CD4-positive, alpha-beta memory T cell (primary cell): ENCODE results near the gene FUOM. TPM values are rescaled to one million over a fixed set of nuclear protein-coding genes. Genes with fewer than 3 reads are reported as not detected.
"Not testable (repeated sequence)": the region's sequence is repeated elsewhere in the genome, so short reads cannot be mapped to it uniquely, and the experiment has no call there.

ENCODE experiments used
- CTCF ChIA-PET: fragments of 350-600 bp; sonication (Branson Sonifier 250); formaldehyde crosslinking; loops from one replicate; lab custom pipeline; 2021; ENCODE audit warnings: inconsistent platforms; ENCODE audit not compliant: partially characterized antibody; lab: Charles Lee
- POLR2A ChIA-PET: fragments of 350-600 bp; sonication (Branson Sonifier 250); formaldehyde crosslinking; loops from one replicate; lab custom pipeline; 2021; ENCODE audit not compliant: partially characterized antibody; lab: Charles Lee
- DNase-seq, 5 donors: peaks; one replicate each; pipeline versions ENCODE4 v3.0.0 to v3.0.0-alpha.2; 2020 to 2022; ENCODE audit warnings: mixed read lengths in 1 of 5
- H3K27ac ChIP-seq: one replicate; pipeline ENCODE4 v1.7.0; 2013; ENCODE audit warnings: low read depth, low read length
- H3K27me3 ChIP-seq: 2 replicates; pipeline ENCODE4 v1.7.0; 2013; ENCODE audit warnings: mild to moderate bottlenecking, low read length, moderate library complexity; ENCODE audit not compliant: insufficient read depth
- H3K36me3 ChIP-seq: 2 replicates; pipeline ENCODE4 v1.7.0; 2013; ENCODE audit warnings: mild to moderate bottlenecking, low read length, moderate library complexity; ENCODE audit not compliant: insufficient read depth
- H3K4me1 ChIP-seq: 2 replicates; pipeline ENCODE4 v1.7.0; 2013; ENCODE audit warnings: mild to moderate bottlenecking, low read length, moderate library complexity; ENCODE audit not compliant: insufficient read depth
- H3K4me3 ChIP-seq, 2 donors: one replicate each; pipeline ENCODE4 v1.7.0; 2013; ENCODE audit warnings: low read length in 2 of 2, mild to moderate bottlenecking in 1 of 2
- H3K9me3 ChIP-seq, 2 donors: one replicate each; pipeline ENCODE4 v1.7.0; 2013; ENCODE audit warnings: low read length in 2 of 2, control low read depth in 1 of 2; ENCODE audit not compliant: control insufficient read depth in 1 of 2
- H3K27ac Mint-ChIP-seq, 7 donors: one replicate each; pipeline ENCODE4 v1.8.0; 2020 to 2021; ENCODE audit warnings: mixed read lengths in 7 of 7, mild to moderate bottlenecking in 6 of 7, inconsistent platforms in 3 of 7, moderate library complexity in 3 of 7
- H3K27me3 Mint-ChIP-seq, 2 donors: one replicate each; pipeline ENCODE4 v1.8.0; 2020 to 2021; ENCODE audit warnings: mixed read lengths in 2 of 2
- H3K36me3 Mint-ChIP-seq, 2 donors: one replicate each; pipeline ENCODE4 v1.8.0; 2020 to 2021; ENCODE audit warnings: mixed read lengths in 2 of 2, inconsistent platforms in 1 of 2, mild to moderate bottlenecking in 1 of 2
- H3K4me1 Mint-ChIP-seq, 4 donors: one replicate each; pipeline ENCODE4 v1.8.0; 2020 to 2021; ENCODE audit warnings: mixed read lengths in 4 of 4, mild to moderate bottlenecking in 1 of 4
- H3K4me3 Mint-ChIP-seq, 8 donors: one replicate each; pipeline ENCODE4 v1.8.0; 2020 to 2021; ENCODE audit warnings: mixed read lengths in 8 of 8, mild to moderate bottlenecking in 7 of 8, moderate library complexity in 6 of 8, inconsistent platforms in 3 of 8
- H3K9me3 Mint-ChIP-seq, 8 donors: one replicate each; pipeline ENCODE4 v1.8.0; 2020 to 2021; ENCODE audit warnings: mixed read lengths in 8 of 8, mild to moderate bottlenecking in 5 of 8, inconsistent platforms in 3 of 8, moderate library complexity in 1 of 8
- intact Hi-C: fragments of 100-400 bp; cut with micrococcal nuclease; formaldehyde crosslinking; loops from one replicate; pipeline ENCODE4 v1.15.1; 2023
- polyA plus RNA-seq, 2 donors: library from polyadenylated mRNA; unstranded; fragments of 300-500 nt; fragmentation: Illumina TruSeq; gene quantifications; one replicate each; pipeline ENCODE4 v1.2.3, GENCODE V29; 2021
- total RNA-seq, 2 experiments: library from RNA; stranded (reverse); gene quantifications; one replicate each; pipeline ENCODE4 v1.2.3, GENCODE V29; 2021

The FUOM gene
- total and polyA plus RNA-seq, 4 experiments from 2014 or later, result 15.6 to 18.1 (median 16.7) TPM

DNA sequence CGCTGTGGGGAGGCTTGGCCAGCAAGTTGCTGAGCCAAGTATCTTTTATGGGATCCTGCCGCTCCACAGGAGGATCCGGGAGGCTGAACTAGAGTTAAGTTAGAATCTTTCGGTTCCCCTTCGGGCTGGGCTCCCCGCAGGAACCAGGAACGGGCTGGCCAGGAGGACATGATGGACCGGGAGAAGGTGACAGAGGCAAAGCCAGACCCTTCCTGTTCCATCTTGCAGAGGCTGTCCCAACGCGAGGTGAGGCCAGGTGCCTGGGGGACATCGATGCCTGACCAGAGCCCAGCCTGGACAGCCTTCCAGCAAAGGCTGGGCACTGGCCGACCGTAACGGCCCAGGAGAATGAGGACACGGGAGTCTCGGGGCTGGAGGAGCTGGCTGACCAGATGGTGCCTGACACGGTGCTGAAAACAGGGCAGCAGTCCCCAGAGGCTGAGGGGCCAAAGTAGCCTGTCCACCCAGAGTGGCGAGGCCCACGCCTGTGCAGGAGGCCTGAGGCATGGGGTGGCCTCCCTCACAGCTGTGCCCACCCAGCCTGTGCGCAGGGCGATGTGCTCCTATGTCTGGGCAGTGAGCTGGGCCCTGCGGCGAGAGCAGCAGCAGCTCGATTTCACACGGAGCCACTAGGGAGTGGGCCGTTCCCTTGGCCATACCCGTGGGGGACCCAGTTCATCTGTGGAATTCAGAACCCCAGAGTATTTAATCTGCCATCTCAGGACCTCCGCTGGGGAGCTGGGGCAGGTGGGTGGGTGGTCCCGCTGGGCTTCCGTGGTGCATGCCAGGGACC, 19.4 kb upstream of the FUOM start:
- H3K36me3 ChIP-seq, result no peaks in the 10 kb centered on the region
- no peaks in the 10 kb centered on the region for H3K36me3 Mint-ChIP-seq
- intact Hi-C loops, result no loop called here
- H3K27ac ChIP-seq, result no peak overlapping the region
- ChIA-PET CTCF (interaction anchor here (1.1 to 1.4 kb wide), 3 partner anchors 12 to 18 kb away, joined by 3 to 6 read pairs (median 3); no protein-coding TSS in a partner anchor), POLR2A (interaction anchor here (1.0 to 5.9 kb wide), 6 partner anchors 11 to 48 kb away, joined by 3 to 68 read pairs (median 4); partner anchors contain the start of gene FUOM)
- H3K27me3 Mint-ChIP-seq, result no peaks in the 10 kb centered on the region
- H3K4me3 Mint-ChIP-seq, result peak overlapping the region in 6 of 8 donors; percentile 38 to 86 (median 62)
- peaks cover 20% of the 10 kb centered on the region for H3K4me1 ChIP-seq
- no peaks in the 10 kb centered on the region for H3K9me3 Mint-ChIP-seq
- no peaks in the 10 kb centered on the region for H3K27me3 ChIP-seq
- H3K4me1 Mint-ChIP-seq, result peaks cover 4 to 20% (median 8%) of the 10 kb centered on the region in 4 donors
- DNase-seq, result no peak
- H3K27ac Mint-ChIP-seq, result peak overlapping the region in 3 of 7 donors; percentile 4 to 75 (median 37)
- H3K4me3 ChIP-seq, result peak overlapping the region in 1 of 2 donors; percentile 96
- H3K9me3 ChIP-seq, result no peaks in the 10 kb centered on the region

GRCh38 chr10:133376183-133376582, 18.4 kb upstream of the FUOM start:
- Mint-ChIP-seq H3K4me1 (peaks cover 2 to 24% (median 12%) of the 10 kb centered on the region in 4 donors), H3K27ac (peak overlapping the region in 1 of 7 donors; percentile 75), H3K4me3 (peak overlapping the region in 5 of 8 donors; percentile 29 to 75 (median 67))
- intact Hi-C loops, H3K27me3 Mint-ChIP-seq, H3K36me3 Mint-ChIP-seq, H3K27ac ChIP-seq, H3K9me3 ChIP-seq, H3K27me3 ChIP-seq, H3K36me3 ChIP-seq, H3K9me3 Mint-ChIP-seq, H3K4me3 ChIP-seq, DNase-seq: not testable (repeated sequence)
- ChIA-PET CTCF (interaction anchor here (1.4 kb wide), 1 partner anchor 14 kb away, joined by 6 read pairs; no protein-coding TSS in a partner anchor), POLR2A (interaction anchor here (1.6 to 5.9 kb wide), 2 partner anchors 10 to 14 kb away, joined by 4 to 68 read pairs; no protein-coding TSS in a partner anchor)
- peaks cover 24% of the 10 kb centered on the region for H3K4me1 ChIP-seq

DNA sequence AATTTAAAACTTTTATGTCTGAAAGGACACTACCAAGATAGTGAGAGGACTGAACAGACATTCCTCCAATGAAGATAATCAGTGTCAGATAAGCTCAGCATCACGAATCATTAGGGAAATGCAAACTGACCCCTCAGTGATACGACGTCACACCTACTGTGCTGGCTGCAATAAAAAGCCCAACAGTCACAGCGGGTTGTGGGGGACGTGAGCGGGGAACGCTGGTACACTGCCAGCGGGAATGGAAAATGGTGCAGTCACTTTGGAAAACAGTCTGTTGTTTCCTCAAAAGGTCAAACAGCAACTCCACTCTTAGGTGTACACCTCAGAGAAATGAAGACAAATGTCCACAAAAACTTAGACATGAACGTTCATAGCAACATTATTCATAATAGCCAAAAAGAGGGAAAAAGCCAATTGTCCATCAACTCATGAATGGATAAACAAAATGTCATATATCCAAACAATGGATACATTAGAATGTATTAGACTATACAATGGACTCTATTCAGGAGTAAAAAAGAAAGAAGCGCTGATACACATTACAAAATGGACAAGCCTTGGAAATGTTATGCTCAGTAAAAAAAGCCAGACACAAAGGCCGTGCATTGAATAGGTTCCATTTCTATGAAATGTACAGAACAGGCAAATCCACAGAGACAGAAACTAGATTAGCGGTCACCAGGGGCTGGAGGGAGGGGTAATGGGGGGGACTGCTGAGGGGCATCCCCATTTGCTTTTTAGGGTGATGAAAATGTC, 17.7 kb upstream of the FUOM start:
- no peak overlapping the region for H3K4me3 ChIP-seq
- no peaks in the 10 kb centered on the region for H3K9me3 ChIP-seq
- Mint-ChIP-seq H3K9me3 (no peaks in the 10 kb centered on the region), H3K4me1 (peaks cover 2 to 24% (median 12%) of the 10 kb centered on the region in 4 donors), H3K36me3 (peaks cover 0 to 4% of the 10 kb centered on the region in 2 donors), H3K4me3 (peak overlapping the region in 5 of 8 donors; percentile 28 to 78 (median 44)), H3K27ac (peak overlapping the region in 2 of 7 donors; percentile 41 to 75), H3K27me3 (no peaks in the 10 kb centered on the region)
- ChIA-PET POLR2A (interaction anchor here (1.6 to 5.9 kb wide), 2 partner anchors 9 to 15 kb away, joined by 4 to 68 read pairs; no protein-coding TSS in a partner anchor), CTCF (interaction anchor here (1.4 kb wide), 1 partner anchor 14 kb away, joined by 6 read pairs; no protein-coding TSS in a partner anchor)
- no peak for DNase-seq
- H3K36me3 ChIP-seq, result peaks cover 2% of the 10 kb centered on the region
- no peak overlapping the region for H3K27ac ChIP-seq
- no peaks in the 10 kb centered on the region for H3K27me3 ChIP-seq
- H3K4me1 ChIP-seq, result peaks cover 24% of the 10 kb centered on the region
- intact Hi-C loops, result no loop called here

DNA sequence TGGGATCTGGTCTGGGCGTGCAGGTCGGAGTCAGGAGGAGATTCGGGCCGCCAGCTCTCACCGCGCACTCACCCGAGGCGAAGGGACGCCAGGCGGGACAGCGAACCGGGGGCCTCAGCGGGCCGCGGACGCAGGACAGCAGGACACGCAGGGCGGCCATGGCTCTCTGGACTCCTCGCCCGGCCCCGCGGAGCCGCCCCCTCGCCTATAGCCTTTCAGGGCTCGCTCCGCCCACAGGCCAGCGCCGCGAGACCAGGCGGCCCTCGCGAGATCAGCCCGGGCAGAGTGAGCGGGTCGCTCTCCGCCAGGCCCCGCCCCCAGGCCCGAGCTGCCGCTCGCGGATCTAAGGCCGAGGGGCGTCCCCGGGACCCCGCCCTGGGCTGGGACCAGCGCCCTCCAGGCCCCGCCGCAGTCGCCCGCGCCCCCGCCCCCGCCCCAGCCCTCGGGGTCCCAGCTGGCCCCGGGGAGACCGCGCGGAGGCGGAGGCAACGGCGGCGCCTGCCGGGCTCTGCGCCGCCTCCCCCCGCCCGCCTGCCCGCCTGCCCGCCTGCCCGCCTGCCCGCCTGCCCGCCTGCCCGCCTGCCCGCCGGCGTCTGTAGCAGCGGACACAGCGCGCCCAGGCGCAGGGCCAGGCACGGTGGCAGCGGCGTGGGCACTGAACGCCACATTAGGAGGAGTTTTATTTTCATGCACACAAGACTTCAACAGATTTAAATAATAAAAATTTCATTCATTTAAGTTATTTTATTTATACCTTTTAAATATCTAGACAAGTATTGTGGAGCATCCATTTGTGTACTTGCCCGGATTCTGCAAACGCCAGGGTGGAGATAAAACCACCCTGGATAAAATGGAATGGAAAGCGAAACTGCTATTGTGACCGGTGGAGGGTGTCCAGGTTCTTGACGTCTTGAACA, 15.6 kb upstream of the FUOM start, which contains the start of gene ECHS1:
Gene ECHS1 (minus strand): TSS at position 181 of the 917 bp plus-strand sequence. CDS start 21 bp downstream, at position 160.
- peak; percentile 90 to 95 (median 91) for DNase-seq
- Mint-ChIP-seq H3K4me1 (peaks cover 2 to 24% (median 14%) of the 10 kb centered on the region in 4 donors), H3K36me3 (peaks cover 12 to 20% of the 10 kb centered on the region in 2 donors), H3K9me3 (no peaks in the 10 kb centered on the region), H3K27ac (peak within 1 kb of the TSS in 6 of 7 donors; percentile 13 to 90 (median 78)), H3K4me3 (peak within 1 kb of the TSS; percentile 69 to 86 (median 82)), H3K27me3 (no peaks in the 10 kb centered on the region)
- CTCF ChIA-PET, result interaction anchor here (0.7 to 1.7 kb wide), 2 partner anchors 44 to 127 kb away, joined by 3 to 6 read pairs; no protein-coding TSS in a partner anchor
- H3K4me1 ChIP-seq, result peaks cover 18% of the 10 kb centered on the region
- POLR2A ChIA-PET, result interaction anchor here (0.6 to 1.4 kb wide), 8 partner anchors 12 to 1399 kb away, joined by 3 to 18 read pairs (median 4); no protein-coding TSS in a partner anchor
- peak within 1 kb of the TSS; percentile 51 for H3K27ac ChIP-seq
- no peaks in the 10 kb centered on the region for H3K27me3 ChIP-seq
- intact Hi-C loops, result loop anchor here (1.0 to 2.0 kb wide), 4 partner anchors 15 to 64 kb away; partner anchors contain the start of genes FUOM and MTG1
- no peaks in the 10 kb centered on the region for H3K9me3 ChIP-seq
- H3K36me3 ChIP-seq, result peaks cover 15% of the 10 kb centered on the region
- H3K4me3 ChIP-seq, result peak within 1 kb of the TSS in 1 of 2 donors; percentile 63

DNA sequence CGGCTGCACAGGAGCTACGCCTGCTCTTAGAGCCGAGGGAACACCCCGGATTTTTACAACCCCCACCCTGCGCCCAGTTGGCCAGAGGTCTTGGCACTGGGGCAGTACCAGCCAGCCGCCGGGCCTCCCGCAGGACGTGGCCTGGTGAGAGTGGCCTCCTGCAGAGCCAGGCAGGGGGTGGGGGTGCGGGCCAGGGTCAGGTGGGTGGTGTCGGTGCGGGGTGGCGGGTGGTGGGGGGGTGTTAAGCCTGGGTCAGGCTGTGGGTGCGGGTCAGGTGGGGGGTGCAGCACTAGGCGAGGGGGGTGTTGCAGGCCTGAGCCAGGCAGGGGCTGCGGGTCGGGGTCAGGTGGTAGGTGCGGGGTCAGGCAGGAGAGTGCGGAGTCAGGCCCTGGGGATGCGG, 14.7 kb upstream of the FUOM start:
- ChIA-PET CTCF (interaction anchor here (0.7 to 1.7 kb wide), 2 partner anchors 43 to 128 kb away, joined by 3 to 6 read pairs; no protein-coding TSS in a partner anchor), POLR2A (interaction anchor here (1.2 to 1.4 kb wide), 4 partner anchors 11 to 114 kb away, joined by 3 to 18 read pairs (median 6); no protein-coding TSS in a partner anchor)
- H3K4me3 Mint-ChIP-seq, result peak overlapping the region in 7 of 8 donors; percentile 61 to 81 (median 77)
- Histone ChIP-seq H3K9me3 (no peaks in the 10 kb centered on the region), H3K36me3 (peaks cover 15% of the 10 kb centered on the region), H3K27me3 (no peaks in the 10 kb centered on the region), H3K4me1 (peaks cover 11% of the 10 kb centered on the region), H3K27ac (no peak overlapping the region), H3K4me3 (no peak overlapping the region)
- H3K27ac Mint-ChIP-seq, result no peak overlapping the region
- intact Hi-C loops, result loop anchor here (2.0 kb wide), 1 partner anchor 16 kb away; no protein-coding TSS in a partner anchor
- peaks cover 17 to 26% of the 10 kb centered on the region in 2 donors for H3K36me3 Mint-ChIP-seq
- no peaks in the 10 kb centered on the region for H3K9me3 Mint-ChIP-seq
- no peak for DNase-seq
- no peaks in the 10 kb centered on the region for H3K27me3 Mint-ChIP-seq
- H3K4me1 Mint-ChIP-seq, result peaks cover 2 to 24% (median 14%) of the 10 kb centered on the region in 4 donors
